H9 (cell line): ENCODE measurements around the gene MSRB2. TPM values are rescaled to one million over a fixed set of nuclear protein-coding genes. Genes with fewer than 3 reads are reported as not detected.

Experiments
- DNase-seq: peaks from one replicate; pipeline ENCODE4 v3.0.0-alpha.2; 2017
- H2AFZ ChIP-seq: one replicate; pipeline ENCODE4 v1.6.1; 2013; ENCODE audit warnings: mild to moderate bottlenecking, low read length, control low read depth, moderate library complexity
- H2AK5ac ChIP-seq: 2 replicates; pipeline ENCODE4 v1.6.1; 2013; ENCODE audit warnings: low read length, control low read depth, mixed read lengths; ENCODE audit not compliant: insufficient read length
- H2BK120ac ChIP-seq: one replicate; pipeline ENCODE4 v1.6.1; 2013; ENCODE audit warnings: low read depth, mild to moderate bottlenecking, low read length, control low read depth, inconsistent platforms; ENCODE audit not compliant: poor library complexity, severe bottlenecking
- H2BK12ac ChIP-seq: 2 replicates; pipeline ENCODE4 v1.6.1; 2013; ENCODE audit warnings: low read length, control low read depth, mixed read lengths, low read depth; ENCODE audit not compliant: insufficient read length
- H2BK15ac ChIP-seq: 2 replicates; pipeline ENCODE4 v1.6.1; 2013; ENCODE audit warnings: low read depth, low read length, control low read depth
- H2BK20ac ChIP-seq: one replicate; pipeline ENCODE4 v1.6.1; 2013; ENCODE audit warnings: low read depth, mild to moderate bottlenecking, low read length, control low read depth, inconsistent platforms; ENCODE audit not compliant: poor library complexity, severe bottlenecking
- H2BK5ac ChIP-seq: 2 replicates; pipeline ENCODE4 v1.6.1; 2013; ENCODE audit warnings: low read length, control low read depth, mixed read lengths; ENCODE audit not compliant: insufficient read length
- H3K14ac ChIP-seq: 2 replicates; pipeline ENCODE4 v1.6.1; 2013; ENCODE audit warnings: low read length, control low read depth; ENCODE audit not compliant: insufficient read depth
- H3K18ac ChIP-seq: 2 replicates; pipeline ENCODE4 v1.6.1; 2013; ENCODE audit warnings: low read depth, mild to moderate bottlenecking, mixed read lengths, low read length, control low read depth; ENCODE audit not compliant: insufficient read length
- H3K23ac ChIP-seq: 2 replicates; pipeline ENCODE4 v1.6.1; 2013; ENCODE audit warnings: low read length, control low read depth, mixed read lengths, low read depth; ENCODE audit not compliant: insufficient read length
- H3K23me2 ChIP-seq: 2 replicates; pipeline ENCODE4 v1.6.1; 2013; ENCODE audit warnings: low read depth, mild to moderate bottlenecking, mixed read lengths, low read length, control low read depth; ENCODE audit not compliant: insufficient read length, poor library complexity, severe bottlenecking
- H3K27ac ChIP-seq: 2 replicates; pipeline ENCODE4 v1.5.1; 2013; ENCODE audit warnings: low read length, control low read depth, mixed read lengths, low read depth; ENCODE audit not compliant: insufficient read length
- H3K27me3 ChIP-seq: 2 replicates; pipeline ENCODE4 v1.6.1; 2013; ENCODE audit warnings: low read length, control low read depth, inconsistent platforms; ENCODE audit not compliant: insufficient read depth
- H3K4ac ChIP-seq: 2 replicates; pipeline ENCODE4 v1.6.1; 2013; ENCODE audit warnings: low read depth, mild to moderate bottlenecking, control low read depth, inconsistent platforms, low read length, moderate library complexity
- H3K4me1 ChIP-seq: 2 replicates; pipeline ENCODE4 v1.6.1; 2013; ENCODE audit warnings: low read length, control low read depth, inconsistent platforms; ENCODE audit not compliant: insufficient read depth
- H3K4me2 ChIP-seq: 2 replicates; pipeline ENCODE4 v1.6.1; 2013; ENCODE audit warnings: low read length, control low read depth, mixed read lengths; ENCODE audit not compliant: insufficient read length, insufficient read depth
- H3K56ac ChIP-seq: 2 replicates; pipeline ENCODE4 v1.6.1; 2013; ENCODE audit warnings: low read depth, mild to moderate bottlenecking, mixed read lengths, low read length, control low read depth; ENCODE audit not compliant: insufficient read length
- H3K79me1 ChIP-seq: 2 replicates; pipeline ENCODE4 v1.6.1; 2013; ENCODE audit warnings: low read depth, mild to moderate bottlenecking, moderate library complexity, low read length, control low read depth, inconsistent platforms; ENCODE audit not compliant: insufficient read depth, poor library complexity, severe bottlenecking
- H3K79me2 ChIP-seq: 2 replicates; pipeline ENCODE4 v1.6.1; 2013; ENCODE audit warnings: low read length, control low read depth, inconsistent platforms; ENCODE audit not compliant: insufficient read depth
- H3K9ac ChIP-seq: 2 replicates; pipeline ENCODE4 v1.6.1; 2013; ENCODE audit warnings: low read length, control low read depth, mixed read lengths; ENCODE audit not compliant: insufficient read length; ENCODE audit errors: extremely low read depth
- H3K9me3 ChIP-seq: one replicate; pipeline ENCODE4 v1.6.1; 2013; ENCODE audit warnings: low read depth, low read length, inconsistent platforms; ENCODE audit not compliant: control insufficient read depth
- H3T11ph ChIP-seq: one replicate; pipeline ENCODE4 v1.6.1; 2013; ENCODE audit warnings: mild to moderate bottlenecking, low read length, control low read depth, inconsistent platforms
- H4K20me1 ChIP-seq: one replicate; pipeline ENCODE4 v1.6.1; 2013; ENCODE audit not compliant: control insufficient read depth, insufficient read length, insufficient read depth
- H4K5ac ChIP-seq: 2 replicates; pipeline ENCODE4 v1.6.1; 2013; ENCODE audit warnings: low read depth, mild to moderate bottlenecking, mixed read lengths, low read length, control low read depth; ENCODE audit not compliant: insufficient read length
- H4K8ac ChIP-seq: replicated peaks from 2 replicates; pipeline ENCODE4 v1.6.1; 2013; ENCODE audit warnings: low read length, control low read depth, mixed read lengths, low read depth; ENCODE audit not compliant: insufficient read length
- H4K91ac ChIP-seq: 2 replicates; pipeline ENCODE4 v1.6.1; 2013; ENCODE audit warnings: low read depth, mild to moderate bottlenecking, moderate library complexity, mixed read lengths, low read length, control low read depth; ENCODE audit not compliant: insufficient read length
- H3K27ac Mint-ChIP-seq, 3 experiments: 2 replicates in 2 of 3; 3 replicates in 1 of 3; pipeline ENCODE4 v1.8.0; 2020 to 2021; ENCODE audit warnings: mixed read lengths in 3 of 3, mild to moderate bottlenecking in 1 of 3, moderate library complexity in 1 of 3
- H3K27me3 Mint-ChIP-seq: 2 replicates; pipeline ENCODE4 v1.8.0; 2021; ENCODE audit warnings: low read depth, mild to moderate bottlenecking, moderate library complexity, mixed read lengths
- H3K36me3 Mint-ChIP-seq, 3 experiments: 2 replicates in 2 of 3; 3 replicates in 1 of 3; pipeline ENCODE4 v1.8.0; 2020 to 2021; ENCODE audit warnings: low read depth in 3 of 3, mixed read lengths in 3 of 3; ENCODE audit not compliant: insufficient read depth in 1 of 3
- H3K4me1 Mint-ChIP-seq, 2 experiments: 2 replicates each; pipeline ENCODE4 v1.8.0; 2020; ENCODE audit warnings: mixed read lengths in 2 of 2
- H3K4me3 Mint-ChIP-seq, 2 experiments: 2 replicates in 1 of 2; 3 replicates in 1 of 2; pipeline ENCODE4 v1.8.0; 2020 to 2021; ENCODE audit warnings: mild to moderate bottlenecking in 2 of 2, mixed read lengths in 2 of 2, moderate library complexity in 1 of 2
- H3K9me3 Mint-ChIP-seq, 2 experiments: 2 replicates in 1 of 2; 3 replicates in 1 of 2; pipeline ENCODE4 v1.8.0; 2020; ENCODE audit warnings: mild to moderate bottlenecking in 2 of 2, mixed read lengths in 2 of 2, moderate library complexity in 1 of 2
- WGBS: extraction: QIAGEN DNeasy Blood & Tissue Kit; methylation state at CpG from one replicate; pipeline ENCODE4 v1.1.7; 2013; ENCODE audit warnings: missing lambda C conversion rate, low lambda C conversion rate, mixed read lengths; ENCODE audit not compliant: insufficient read length; ENCODE audit errors: extremely low coverage; 5-methylcytosine and 5-hydroxymethylcytosine counted together
- total RNA-seq: library from RNA; stranded (reverse); gene quantifications from 2 replicates; pipeline ENCODE4 v1.2.1, GENCODE V29; 2021
- TF ChIP-seq, protein P1 (sequence below): fragments of 200-600 bp; sonication (generic); conservative IDR thresholded peaks from 3 replicates; pipeline ENCODE4 v1.8.0; 2021; ENCODE audit warnings: antibody characterized with exemption, mild to moderate bottlenecking

The MSRB2 gene
- total RNA-seq, 1 experiment from 2014 or later: 18.0 TPM

DNA sequence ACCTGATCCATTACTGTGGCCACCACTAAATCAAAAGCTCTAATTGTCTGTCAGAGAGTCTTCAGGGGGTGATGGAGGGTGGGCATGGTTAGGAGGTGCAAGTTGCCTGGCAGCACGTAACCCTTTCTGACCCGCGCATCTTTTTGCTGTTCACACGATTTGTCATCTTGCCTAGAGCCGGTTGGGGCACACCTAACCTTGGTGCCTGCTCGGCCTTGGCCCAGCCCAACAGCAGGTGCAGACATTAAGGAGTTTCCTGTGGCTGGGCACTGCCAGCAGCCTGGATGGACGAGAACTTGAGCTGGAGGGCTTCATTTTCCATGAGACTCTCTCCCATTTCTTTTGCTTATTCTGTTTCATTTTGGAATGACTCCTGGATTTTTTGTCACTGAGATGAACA is 55.7 kb downstream of the MSRB2 start:
- Histone ChIP-seq H4K20me1 (no peaks in the 10 kb centered on the region), H2BK15ac (no peak overlapping the region), H4K91ac (no peak overlapping the region), H4K5ac (no peak overlapping the region), H3K9me3 (no peaks in the 10 kb centered on the region), H3K27ac (no peak overlapping the region), H3K4me2 (no peak overlapping the region), H2AFZ (no peak overlapping the region), H3K79me1 (no peaks in the 10 kb centered on the region), H2BK120ac (no peak overlapping the region), H3K27me3 (no peaks in the 10 kb centered on the region), H3K56ac (no peak overlapping the region), H3K9ac (no peak overlapping the region), H2BK20ac (no peak overlapping the region), H3K18ac (no peak overlapping the region), H3K4me1 (no peaks in the 10 kb centered on the region), H3T11ph (no peak overlapping the region), H4K8ac (no peak overlapping the region), H3K4ac (no peak overlapping the region), H2AK5ac (no peak overlapping the region), H3K79me2 (no peaks in the 10 kb centered on the region), H3K23me2 (peaks cover 2% of the 10 kb centered on the region), H3K23ac (no peak overlapping the region), H2BK12ac (no peak overlapping the region), H3K14ac (no peak overlapping the region), H2BK5ac (no peak overlapping the region)
- Mint-ChIP-seq H3K27ac (no peak overlapping the region), H3K4me1 (no peaks in the 10 kb centered on the region), H3K27me3 (peaks cover 10% of the 10 kb centered on the region), H3K36me3 (no peaks in the 10 kb centered on the region), H3K4me3 (no peak overlapping the region), H3K9me3 (no peaks in the 10 kb centered on the region; a peak in 1 of 5 replicates)
- no peak for DNase-seq
- TF ChIP-seq, protein P1, sequence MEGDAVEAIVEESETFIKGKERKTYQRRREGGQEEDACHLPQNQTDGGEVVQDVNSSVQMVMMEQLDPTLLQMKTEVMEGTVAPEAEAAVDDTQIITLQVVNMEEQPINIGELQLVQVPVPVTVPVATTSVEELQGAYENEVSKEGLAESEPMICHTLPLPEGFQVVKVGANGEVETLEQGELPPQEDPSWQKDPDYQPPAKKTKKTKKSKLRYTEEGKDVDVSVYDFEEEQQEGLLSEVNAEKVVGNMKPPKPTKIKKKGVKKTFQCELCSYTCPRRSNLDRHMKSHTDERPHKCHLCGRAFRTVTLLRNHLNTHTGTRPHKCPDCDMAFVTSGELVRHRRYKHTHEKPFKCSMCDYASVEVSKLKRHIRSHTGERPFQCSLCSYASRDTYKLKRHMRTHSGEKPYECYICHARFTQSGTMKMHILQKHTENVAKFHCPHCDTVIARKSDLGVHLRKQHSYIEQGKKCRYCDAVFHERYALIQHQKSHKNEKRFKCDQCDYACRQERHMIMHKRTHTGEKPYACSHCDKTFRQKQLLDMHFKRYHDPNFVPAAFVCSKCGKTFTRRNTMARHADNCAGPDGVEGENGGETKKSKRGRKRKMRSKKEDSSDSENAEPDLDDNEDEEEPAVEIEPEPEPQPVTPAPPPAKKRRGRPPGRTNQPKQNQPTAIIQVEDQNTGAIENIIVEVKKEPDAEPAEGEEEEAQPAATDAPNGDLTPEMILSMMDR: no peak
- WGBS: no CpG with 5 or more reads among the region's 7 CpGs
